ENCODE data around the gene MVK.

MVK gene

DNA sequence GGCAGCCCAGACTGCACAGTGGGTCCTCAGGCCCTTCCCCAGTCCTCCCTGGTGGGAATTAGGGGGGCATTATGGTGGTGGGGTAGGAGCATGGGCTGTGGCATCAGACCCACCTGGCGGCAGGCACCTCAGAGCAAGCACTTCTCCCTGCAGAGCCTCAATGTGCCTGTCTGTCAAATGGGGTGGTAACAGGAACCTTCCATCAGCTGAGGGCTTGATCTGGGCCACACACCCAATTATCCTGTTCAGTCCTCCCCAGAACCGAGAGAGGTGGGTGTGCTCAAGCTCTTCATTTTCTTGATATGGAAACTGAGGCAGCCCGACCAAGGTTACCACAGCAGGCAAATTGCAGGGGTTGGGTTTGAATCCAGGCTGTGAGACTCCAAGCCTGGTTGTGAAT lies 38.4 kb downstream of the MVK start:
- no peak for DNase-seq

DNA sequence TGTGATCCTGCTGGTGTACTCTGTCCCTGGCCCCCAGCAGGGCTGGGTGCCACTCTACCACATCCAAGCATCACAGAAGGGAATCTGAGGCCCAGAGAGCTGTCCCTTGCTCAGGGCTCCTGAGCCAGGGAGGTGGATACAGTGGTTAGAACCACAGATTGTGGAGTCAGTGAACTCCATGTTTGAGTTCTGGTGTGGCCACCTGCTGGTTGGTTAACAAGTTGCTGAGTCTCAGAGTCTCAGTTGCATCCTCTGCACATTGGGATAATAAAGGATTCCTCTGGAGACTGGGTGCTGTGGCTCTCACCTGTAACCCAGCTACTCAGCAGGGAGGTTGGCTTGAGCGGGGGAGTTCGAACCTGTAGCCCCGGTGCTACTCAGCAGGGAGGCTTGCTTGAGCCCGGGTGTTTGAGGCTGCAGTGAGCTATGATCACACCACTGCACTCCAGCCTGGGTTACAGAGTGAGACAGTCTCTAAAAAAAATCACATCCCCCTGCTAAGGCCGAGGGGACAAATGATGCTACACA lies 39.4 kb downstream of the MVK start:
- no peak for DNase-seq

- no peak for DNase-seq
Observed at GRCh38 chr12:109613649-109614455, 40.3 kb downstream of the MVK start.

DNA sequence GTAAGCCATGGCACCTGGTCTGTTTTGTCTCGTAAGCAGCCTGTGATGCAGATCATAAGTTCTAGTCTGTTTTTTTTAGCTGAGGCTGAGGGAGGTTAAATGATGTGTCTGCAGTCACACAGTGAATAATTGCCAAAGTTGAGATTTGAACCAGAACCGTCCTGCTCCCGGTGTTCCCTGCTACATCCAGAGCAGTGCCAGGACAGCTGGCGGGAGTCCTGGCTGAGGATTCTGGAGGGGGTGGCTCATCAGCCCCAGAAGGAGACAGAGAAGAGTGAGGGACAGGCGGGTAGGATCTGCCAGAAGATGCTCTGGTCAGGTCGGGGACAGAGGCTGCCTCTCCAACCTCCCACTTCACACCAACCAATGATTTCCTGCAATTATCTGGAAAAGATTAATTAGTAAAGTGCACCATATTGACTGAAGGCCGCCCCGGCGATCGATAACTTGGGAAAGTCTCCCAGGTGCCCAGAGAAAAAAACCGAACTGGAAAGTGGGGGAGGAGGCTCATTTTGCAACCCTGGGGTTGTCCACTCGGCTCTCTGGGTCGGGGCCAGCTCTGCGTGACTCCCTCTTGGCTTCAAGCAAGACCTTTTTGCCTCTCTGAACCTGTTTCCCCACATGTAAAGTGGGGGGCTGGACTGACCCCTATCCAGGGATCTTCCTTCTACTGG lies 42.1 kb downstream of the MVK start:
- DNase-seq: no peak

GRCh38 chr12:109617491-109617890 lies 43.9 kb downstream of the MVK start:
- no peak for DNase-seq

DNA sequence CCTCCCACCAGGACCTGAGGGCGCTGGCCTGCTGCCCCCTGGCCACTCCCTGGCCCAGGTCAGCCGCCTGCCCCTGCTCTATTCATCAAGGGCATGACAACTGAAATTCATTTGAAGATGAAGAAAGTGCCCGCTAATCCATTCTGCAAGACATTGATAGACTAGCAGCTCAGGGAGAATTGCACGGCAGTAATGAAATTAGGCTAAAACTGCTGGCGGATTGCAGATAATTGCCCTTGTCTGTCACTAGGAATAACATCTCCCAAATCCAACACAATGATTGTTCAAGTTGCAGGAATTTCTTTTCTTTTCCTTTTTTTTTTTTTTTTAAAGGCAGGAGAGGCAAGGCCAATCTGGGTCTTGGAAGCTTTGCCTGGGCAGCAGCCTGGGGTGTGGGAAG lies 44.5 kb downstream of the MVK start:
- DNase-seq: no peak

DNA sequence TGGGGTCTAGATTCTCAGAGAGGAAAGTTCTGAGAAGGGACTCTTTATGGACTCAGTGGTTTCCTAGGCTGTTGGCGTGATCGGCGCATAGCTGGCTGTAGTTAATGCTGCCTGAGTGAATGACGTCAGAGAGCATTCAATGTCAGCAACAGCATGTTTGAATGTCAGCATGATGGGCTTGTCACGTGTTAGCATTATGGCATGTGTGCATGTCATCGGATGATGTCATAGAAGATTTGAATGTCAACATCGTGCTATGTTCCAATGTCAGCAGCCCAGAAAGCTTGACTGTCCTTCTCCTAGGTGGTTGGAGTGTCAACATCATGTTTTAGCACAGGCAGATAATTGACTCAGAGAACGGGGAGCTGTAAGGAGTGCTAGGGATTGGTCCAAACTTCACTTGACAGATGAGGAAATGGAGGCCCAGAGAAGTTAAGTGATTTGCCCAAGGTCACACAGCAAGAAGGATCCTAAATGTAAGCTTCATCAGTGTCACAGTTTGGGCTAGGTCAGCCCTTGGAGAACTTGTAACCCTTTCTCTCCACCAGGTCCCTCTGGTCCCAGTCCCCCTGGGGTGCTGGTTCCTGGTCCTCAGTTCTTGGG lies 45.5 kb downstream of the MVK start:
- DNase-seq: no peak

GRCh38 chr12:109621211-109621694 lies 47.7 kb downstream of the MVK start:
- DNase-seq: no peak

DNA sequence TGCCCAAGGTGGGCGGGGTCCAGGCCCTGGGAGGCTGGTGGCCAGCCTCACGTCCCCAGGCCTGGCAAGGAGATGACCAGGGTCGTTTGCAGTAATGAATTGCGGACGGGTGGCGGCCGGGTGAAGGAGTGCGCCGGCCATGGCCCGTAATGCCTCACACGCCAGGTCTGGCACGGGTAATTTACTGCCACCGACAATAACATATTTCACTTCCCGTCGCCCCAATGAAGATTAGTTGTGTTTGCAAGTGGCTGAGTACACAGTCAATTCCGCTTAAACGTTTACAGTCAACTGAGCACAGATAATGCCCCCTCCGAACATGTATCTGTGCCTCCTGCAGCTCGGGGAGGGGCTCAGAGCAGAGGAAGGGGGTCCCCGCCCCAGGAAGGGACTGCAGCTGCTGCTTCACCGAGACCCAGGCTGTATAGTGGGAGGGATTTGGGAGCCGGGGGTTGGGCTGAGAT lies 48.3 kb downstream of the MVK start:
- no peak for DNase-seq

GRCh38 chr12:109624467-109624866 lies 50.9 kb downstream of the MVK start:
- no peak for DNase-seq

GRCh38 chr12:109625131-109625559 lies 51.6 kb downstream of the MVK start:
- no peak for DNase-seq

DNA sequence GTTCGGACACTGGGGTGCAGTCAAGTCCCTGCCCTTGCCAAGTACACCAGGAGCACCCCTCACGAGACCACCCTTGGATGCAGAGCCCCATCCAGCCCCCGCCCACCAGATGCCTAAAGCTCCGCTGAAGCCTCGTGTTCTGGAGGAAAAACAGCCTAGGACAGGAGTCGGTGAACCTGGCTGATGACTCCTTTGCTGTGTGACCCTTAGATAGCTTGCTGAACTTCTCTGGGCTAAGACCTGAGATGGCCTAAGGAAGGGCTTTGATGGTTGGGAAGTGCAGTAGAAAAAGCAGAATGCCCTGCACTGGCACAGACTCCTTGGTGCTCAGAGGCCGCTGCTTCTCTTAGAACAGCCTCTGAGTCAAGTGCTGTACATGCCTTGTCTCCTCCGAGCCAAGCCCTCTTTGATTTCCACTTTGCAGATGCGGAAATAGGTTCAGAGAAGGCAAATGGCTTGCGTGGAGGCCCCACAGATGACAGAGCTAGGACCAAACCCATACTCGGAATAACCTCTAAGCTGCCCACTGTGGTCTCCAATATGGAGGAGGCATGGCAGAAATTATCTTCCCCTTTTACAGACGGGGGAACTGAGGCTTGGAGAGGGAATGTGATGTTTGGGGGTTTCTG lies 52.3 kb downstream of the MVK start:
- no peak for DNase-seq

DNA sequence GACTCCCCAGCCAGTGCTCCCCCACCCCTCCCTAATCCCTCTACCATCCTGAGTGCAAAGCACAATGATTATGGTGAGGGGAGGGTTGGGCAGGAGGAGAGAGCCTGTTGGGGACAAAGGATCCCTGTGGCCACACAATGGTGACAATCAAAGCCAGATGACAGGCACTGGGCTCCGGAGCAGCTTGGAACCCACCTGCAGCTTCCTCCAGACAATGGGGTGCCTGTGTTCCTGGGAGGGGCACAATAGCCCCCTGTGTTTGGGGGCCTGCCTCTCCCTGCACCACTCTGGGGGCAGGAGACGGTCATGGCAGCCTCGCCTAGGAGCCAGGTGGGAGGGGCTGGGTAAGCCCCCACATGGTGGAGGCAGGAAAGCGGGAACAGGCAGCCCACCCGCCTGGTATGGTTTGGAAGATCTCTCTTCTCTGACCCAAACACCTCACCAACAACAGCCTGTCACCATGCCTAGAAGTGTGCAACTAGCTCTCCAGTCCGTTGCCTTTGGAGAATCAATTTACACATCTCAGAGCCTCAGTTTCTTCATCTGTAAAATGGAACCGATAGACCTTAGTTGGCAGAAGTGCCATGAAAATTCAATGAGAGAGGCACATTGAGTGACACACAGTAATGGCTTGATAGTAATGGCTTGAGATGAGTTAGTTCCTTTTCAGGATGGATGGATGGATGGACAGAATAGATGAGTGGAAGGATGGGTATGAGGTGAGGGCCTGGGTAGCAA lies 53.0 kb downstream of the MVK start:
- DNase-seq: no peak

DNA sequence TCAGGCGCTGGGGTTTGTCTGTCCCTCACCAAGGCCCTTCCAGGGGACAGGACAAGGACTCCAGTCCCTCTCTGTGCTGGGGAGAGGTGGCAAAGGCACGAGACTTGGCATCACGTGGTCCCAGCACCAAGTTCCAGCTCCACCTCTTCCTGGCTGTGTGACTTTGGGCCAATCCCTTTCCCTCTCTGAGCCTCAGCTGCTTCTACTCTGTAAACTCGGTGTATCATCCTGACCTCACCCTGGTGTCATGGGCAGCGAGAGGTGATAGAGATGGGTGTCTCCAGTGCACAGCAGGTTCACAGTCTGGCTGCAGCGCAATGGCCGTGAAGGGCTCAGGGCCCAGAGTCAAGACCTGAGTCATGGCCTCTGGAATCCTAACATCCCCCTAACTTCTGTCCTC lies 54.0 kb downstream of the MVK start:
- DNase-seq: no peak

DNA sequence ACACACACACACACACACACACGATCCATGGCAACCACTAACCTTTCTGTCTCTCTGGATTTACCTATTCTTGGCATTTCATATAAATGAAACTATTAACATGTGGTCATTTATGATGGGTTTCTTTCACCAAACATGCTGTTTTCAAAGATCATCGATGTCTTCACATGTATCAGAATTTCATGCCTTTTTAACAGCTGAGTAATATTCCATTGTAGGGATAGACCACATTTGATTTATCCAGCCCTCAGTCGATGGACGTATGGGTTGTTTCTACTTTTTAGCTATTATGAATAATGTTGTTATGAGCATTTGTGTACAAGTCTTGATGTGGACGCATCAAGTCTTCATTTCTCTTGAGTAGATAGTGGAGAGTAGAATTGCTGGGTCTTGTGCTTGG lies 56.5 kb downstream of the MVK start:
- DNase-seq: no peak

DNA sequence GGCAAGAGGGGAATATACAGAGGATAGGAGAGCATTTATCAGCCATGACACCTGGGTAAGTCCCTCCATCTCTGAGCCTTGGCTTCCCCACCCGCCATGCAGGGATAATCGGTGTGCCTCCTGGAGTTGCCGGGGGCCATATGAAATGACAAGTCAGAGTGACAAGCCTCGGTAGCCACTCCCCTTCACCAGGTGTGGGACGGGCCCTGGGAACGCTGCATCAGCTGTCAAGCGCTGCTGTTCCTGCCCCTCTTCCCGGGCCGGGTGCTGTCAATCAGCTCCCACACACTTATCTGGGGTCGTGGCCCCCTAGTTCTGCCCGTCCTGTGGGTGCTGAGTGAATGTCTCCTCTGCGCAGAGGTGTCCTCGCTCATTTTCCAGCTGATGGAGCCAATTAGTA lies 57.2 kb downstream of the MVK start:
- no peak for DNase-seq

GRCh38 chr12:109631302-109631701 lies 57.7 kb downstream of the MVK start:
- DNase-seq: no peak

DNA sequence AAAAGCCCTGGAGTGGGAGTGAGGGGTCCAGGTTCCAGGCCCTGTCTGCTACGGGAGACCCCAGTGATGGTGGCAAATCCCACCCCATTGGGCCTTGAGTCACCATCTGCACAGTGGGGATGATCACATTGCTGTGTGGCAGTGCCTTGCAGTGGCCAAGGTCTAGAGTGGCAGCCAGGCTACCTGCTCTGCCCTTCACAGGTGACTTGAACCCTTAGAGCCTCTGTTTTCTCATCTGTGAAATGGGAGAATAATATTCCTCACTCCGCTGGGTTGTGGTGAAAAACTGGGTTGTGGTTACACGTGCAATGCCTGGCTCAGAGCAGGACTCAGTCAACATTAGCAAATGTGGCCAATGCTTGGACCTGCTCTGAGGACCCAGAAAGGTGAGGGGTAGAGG lies 58.2 kb downstream of the MVK start:
- DNase-seq: no peak

DNA sequence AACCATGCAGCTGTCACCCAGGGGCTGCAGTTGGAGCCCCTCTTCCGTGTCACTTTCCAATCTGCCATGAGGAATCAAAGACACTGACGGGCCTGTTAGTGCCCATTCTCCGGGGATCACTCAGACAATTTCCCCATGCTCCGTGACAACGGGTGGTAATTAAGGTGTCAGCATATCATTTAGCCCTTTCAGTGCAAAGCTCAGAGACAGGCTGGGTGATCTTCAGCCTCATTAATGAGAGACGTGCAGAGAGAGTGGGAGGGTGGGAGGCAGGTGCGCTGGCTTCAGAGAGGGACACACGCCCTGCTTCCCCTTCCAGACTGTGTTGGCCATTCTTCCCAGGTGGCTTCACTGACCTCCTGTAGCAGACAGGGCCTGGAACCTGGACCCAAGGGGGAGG lies 58.7 kb downstream of the MVK start:
- no peak for DNase-seq

DNA sequence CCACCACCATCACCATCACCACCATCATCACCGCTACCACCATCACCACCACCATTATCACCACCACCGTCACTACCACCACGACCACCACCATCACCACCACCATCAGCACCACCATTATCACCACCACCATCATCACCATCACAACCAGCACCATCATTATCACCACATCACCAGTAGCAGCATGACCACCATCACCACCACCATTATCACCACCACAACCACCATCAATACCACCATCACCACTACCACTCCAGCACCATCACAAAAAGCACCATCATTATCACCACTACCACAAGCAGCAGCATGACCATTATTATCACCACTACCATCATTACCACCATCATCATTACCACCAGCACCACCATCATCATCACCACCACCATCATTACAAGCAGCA lies 62.1 kb downstream of the MVK start:
- no peak for DNase-seq

GRCh38 chr12:109637348-109637747 lies 63.8 kb downstream of the MVK start:
- no peak for DNase-seq

- no peak for DNase-seq
Observed at GRCh38 chr12:109637996-109638395, 64.4 kb downstream of the MVK start.

DNA sequence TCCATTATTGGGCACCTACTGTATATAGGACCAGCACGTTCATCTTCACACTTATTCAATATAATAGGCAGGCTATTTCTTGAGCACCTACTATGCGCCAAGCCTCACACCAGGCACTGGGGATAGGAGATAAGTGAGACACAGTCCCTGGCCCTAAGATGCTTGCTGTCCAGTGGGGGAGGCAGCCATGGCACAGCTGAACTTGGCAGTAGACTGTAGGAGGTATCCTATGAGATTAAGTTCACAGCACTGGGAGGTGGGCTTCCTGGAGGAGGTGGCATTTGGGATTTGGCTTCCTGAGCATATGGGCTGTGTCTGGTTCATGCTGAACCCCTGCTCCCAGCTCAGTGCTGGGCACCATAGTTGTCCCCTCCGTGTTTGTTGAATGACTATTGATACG lies 65.1 kb downstream of the MVK start:
- no peak for DNase-seq
